Heart left ventricle (tissue), 13 donors: ENCODE measurements around the gene C14orf93.

Experiments used
- POLR2A ChIP-seq, 2 donors: fragments of 450-650 bp; IDR thresholded peaks; one replicate each; pipeline ENCODE4 v1.6.1; 2017; ENCODE audit warnings: antibody characterized with exemption in 2 of 2, mild to moderate bottlenecking in 2 of 2, moderate library complexity in 2 of 2
- TF ChIP-seq, protein P1 (sequence below), 12 donors: fragments of 200-600 bp; sonication (generic) in 4 of 12; IDR thresholded peaks; one replicate each; pipeline versions ENCODE4 v1.5.0 to v1.8.0; 2018 to 2022; ENCODE audit warnings: antibody characterized with exemption in 12 of 12, mild to moderate bottlenecking in 5 of 12
- donor health status: ischemic (EF 13 %, LVEDD 7.1; RV severe dilation, severe dysfunction).
- donor health status: DM: no; HTN: yes; CAD: no.
- donor health status: DM: no; HTN: no; CAD: no.
- donor health status: ischemic (EF 25% LVEDD 6.9; RV normal size, moderate dysfunction).
- donor health status: ischemic (EF 25% LVEDD 5.7; RV mildly dilated, moderate dysfunction).
- donor health status: ischemic (EF 35%, LVEDD 5.7; RV mildly dilated, moderate dysfunction).
- donor health status: nonischemic (EF 11% LVEDD 7.7; RV severe dilation, severe dysfunction).
- donor health status: DM: yes; HTN: yes; CAD: no.
- donor health status: PGD.
- donor health status: ischemic (EF 29% LVEDD 5.4; RV normal size, mild dysfunction).
- donor health status: nonischemic (EF 23%, LVEDD 6.1; RV moderate dilation, normal function).

DNA sequence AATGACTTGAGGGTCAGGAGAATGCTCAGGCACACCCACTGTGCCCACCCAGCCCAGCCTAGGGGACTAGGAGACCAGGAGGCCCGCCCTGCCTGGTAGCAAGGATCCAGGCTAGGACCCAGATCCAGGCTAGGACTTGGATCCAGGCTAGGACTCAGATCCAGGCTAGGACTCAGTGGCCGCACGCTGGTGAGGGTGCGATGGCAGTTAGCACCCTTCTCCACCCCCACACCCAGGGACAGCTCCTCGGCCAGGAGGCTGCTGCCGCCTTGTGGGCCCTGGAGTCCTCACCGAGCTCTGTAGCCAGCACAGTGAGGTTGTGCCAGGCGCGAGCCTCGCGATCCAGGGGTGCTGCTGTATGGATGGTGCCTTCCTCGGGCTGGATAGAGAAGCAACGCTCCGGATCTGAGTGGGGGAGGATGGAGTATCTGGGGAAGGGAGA is 42.3 kb upstream of the C14orf93 start:
- TF ChIP-seq, protein P1, sequence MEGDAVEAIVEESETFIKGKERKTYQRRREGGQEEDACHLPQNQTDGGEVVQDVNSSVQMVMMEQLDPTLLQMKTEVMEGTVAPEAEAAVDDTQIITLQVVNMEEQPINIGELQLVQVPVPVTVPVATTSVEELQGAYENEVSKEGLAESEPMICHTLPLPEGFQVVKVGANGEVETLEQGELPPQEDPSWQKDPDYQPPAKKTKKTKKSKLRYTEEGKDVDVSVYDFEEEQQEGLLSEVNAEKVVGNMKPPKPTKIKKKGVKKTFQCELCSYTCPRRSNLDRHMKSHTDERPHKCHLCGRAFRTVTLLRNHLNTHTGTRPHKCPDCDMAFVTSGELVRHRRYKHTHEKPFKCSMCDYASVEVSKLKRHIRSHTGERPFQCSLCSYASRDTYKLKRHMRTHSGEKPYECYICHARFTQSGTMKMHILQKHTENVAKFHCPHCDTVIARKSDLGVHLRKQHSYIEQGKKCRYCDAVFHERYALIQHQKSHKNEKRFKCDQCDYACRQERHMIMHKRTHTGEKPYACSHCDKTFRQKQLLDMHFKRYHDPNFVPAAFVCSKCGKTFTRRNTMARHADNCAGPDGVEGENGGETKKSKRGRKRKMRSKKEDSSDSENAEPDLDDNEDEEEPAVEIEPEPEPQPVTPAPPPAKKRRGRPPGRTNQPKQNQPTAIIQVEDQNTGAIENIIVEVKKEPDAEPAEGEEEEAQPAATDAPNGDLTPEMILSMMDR (IDR thresholded peaks at IDR 0.05), result peak in 8 of 12 donors; percentile 16 to 44 (median 32)
- TF ChIP-seq POLR2A (IDR thresholded peaks at IDR 0.05), result no peak
